ENCODE data around the gene SIRT7. TPM values are rescaled to one million over a fixed set of nuclear protein-coding genes. Genes with fewer than 3 reads are reported as not detected.

The SIRT7 gene
- total and polyA plus RNA-seq, 2 donors from 2014 or later: 17.4 to 25.2 TPM

DNA sequence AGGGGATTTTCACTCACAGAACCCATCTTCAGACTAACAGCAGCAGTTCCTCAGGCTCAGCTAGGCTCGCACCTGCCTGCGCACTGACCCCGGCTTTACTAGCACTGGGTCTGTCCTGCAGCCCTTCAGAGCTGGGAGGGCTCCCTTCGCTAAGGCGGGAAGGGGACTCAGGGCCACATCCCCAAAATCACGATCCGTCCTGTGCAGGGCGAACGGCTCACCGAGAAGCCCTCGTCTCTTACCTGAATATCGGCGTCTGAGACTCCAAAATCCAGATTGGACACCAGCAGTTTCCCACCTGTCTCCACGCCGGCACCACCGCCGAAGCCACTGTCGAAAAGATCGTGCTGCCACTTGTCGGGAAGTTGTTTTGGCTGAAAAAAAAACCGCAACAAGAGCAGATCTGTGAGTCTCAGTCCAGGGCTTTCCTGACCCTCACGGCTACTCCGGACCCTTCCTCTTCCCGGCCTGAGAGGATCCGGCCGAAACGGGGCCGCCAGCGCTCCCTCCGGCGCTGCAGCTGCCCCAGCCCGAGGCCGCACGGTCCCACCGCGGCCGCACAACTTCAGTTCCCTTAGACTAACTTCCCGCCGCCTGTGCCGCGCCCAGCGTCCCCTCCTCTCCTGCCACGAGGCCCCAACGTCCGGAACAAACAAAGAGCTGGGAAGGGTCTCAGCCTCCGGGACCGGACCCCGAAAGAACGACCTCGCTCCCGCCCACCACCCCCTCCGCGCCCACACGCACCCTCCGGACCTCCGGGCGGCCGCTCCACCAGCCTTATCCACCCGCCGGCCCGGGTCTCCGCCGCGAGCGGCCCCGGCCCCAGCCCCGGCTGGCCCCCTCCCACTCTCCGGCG lies 27.3 kb downstream of the SIRT7 start:
- Histone ChIP-seq H3K4me1 (ENCODE audit: control insufficient read depth in 2 of 3, insufficient read depth in 2 of 3, low read depth in 1 of 3, low read length in 3 of 3) (peaks cover 0 to 7% (median 5%) of the 10 kb centered on the region in 3 donors), H3K36me3 (ENCODE audit: control insufficient read depth in 2 of 3, insufficient read depth in 3 of 3, low read length in 3 of 3) (peaks cover 0 to 26% (median 21%) of the 10 kb centered on the region in 3 donors), H3K4me3 (ENCODE audit: low read length in 3 of 3) (peak overlapping the region; percentile 24 to 81 (median 66)), H3K9ac (ENCODE audit: low read length in 3 of 3) (peak overlapping the region in 2 of 3 donors; percentile 59 to 77), H3K27ac (ENCODE audit: low read depth in 2 of 2, low read length in 2 of 2) (no peak overlapping the region), H3K9me3 (ENCODE audit: control insufficient read depth in 2 of 3, insufficient read depth in 1 of 3, low read length in 3 of 3) (no peaks in the 10 kb centered on the region), H3K27me3 (ENCODE audit: control insufficient read depth, insufficient read depth, low read length) (no peaks in the 10 kb centered on the region)
- TF ChIP-seq, protein P1, sequence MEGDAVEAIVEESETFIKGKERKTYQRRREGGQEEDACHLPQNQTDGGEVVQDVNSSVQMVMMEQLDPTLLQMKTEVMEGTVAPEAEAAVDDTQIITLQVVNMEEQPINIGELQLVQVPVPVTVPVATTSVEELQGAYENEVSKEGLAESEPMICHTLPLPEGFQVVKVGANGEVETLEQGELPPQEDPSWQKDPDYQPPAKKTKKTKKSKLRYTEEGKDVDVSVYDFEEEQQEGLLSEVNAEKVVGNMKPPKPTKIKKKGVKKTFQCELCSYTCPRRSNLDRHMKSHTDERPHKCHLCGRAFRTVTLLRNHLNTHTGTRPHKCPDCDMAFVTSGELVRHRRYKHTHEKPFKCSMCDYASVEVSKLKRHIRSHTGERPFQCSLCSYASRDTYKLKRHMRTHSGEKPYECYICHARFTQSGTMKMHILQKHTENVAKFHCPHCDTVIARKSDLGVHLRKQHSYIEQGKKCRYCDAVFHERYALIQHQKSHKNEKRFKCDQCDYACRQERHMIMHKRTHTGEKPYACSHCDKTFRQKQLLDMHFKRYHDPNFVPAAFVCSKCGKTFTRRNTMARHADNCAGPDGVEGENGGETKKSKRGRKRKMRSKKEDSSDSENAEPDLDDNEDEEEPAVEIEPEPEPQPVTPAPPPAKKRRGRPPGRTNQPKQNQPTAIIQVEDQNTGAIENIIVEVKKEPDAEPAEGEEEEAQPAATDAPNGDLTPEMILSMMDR (IDR thresholded peaks at IDR 0.05; ENCODE audit: borderline replicate concordance, extremely low read depth, insufficient read depth): no peak
- FAIRE-seq (no peak), DNase-seq (peak in 2 of 5 donors; percentile 29 to 76)
- intact Hi-C loops (cut with DNase I): no loop called here

DNA sequence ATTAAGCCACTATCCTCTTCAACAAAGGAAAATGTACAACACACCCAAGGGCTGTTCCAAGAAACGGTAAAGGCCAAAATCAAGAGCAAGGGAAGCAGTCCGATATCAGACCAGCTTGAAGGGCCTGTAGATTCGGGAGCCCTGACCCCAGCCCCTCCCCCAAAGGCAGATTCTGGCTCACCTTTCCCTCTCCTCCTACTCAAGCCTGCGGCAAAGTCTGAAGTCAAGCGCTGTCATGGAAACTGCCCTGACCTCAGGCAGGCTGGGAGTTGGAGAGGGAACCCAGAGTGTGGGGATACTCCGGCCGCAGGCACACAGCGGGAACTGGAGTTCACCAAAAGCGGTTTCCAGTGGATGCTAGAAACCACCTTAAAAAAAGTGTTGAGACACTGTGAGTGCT lies 28.4 kb downstream of the SIRT7 start:
- intact Hi-C loops (cut with DNase I): no loop called here
- H3K36me3 ChIP-seq (ENCODE audit: control insufficient read depth in 2 of 3, insufficient read depth in 3 of 3, low read length in 3 of 3): peaks cover 0 to 27% (median 24%) of the 10 kb centered on the region in 3 donors
- no peak overlapping the region for H3K9ac ChIP-seq (ENCODE audit: low read length in 3 of 3)

DNA sequence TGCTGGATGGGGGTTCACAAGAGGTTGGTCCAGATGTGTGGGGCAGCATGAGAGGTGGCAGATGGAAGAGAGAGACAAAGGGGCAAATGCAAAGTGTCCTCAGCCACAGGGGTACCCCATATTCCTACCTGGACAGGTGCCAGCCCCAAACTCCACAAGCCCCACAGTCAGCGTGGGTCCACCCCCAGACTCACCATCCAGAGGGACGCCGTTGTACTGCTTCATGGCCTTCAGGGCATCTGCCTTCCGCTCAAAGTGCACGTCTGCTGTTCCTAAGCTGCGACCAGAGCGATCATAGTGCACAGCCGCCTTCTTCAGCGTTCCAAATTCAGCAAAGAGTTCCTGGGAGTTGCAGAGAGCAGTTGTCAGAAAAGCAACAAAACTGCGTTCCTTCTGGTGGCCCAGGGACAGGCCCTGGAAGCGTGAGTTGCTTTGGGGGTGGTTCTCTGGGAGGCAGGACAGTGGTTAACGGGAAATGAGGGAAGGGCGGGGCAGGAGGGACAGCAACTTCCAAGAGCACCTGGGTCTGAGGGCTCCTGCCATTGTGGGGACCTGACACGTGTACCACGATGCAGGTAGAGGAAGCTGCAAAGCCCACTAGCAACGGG lies 28.9 kb downstream of the SIRT7 start:
- Histone ChIP-seq H3K9ac (ENCODE audit: low read length in 3 of 3) (no peak overlapping the region), H3K4me1 (ENCODE audit: control insufficient read depth in 2 of 3, insufficient read depth in 2 of 3, low read depth in 1 of 3, low read length in 3 of 3) (peaks cover 0 to 9% (median 5%) of the 10 kb centered on the region in 3 donors), H3K4me3 (ENCODE audit: low read length in 3 of 3) (no peak overlapping the region), H3K27ac (ENCODE audit: low read depth in 2 of 2, low read length in 2 of 2) (no peak overlapping the region), H3K9me3 (ENCODE audit: control insufficient read depth in 2 of 3, insufficient read depth in 1 of 3, low read length in 3 of 3) (no peaks in the 10 kb centered on the region), H3K27me3 (ENCODE audit: control insufficient read depth, insufficient read depth, low read length) (no peaks in the 10 kb centered on the region), H3K36me3 (ENCODE audit: control insufficient read depth in 2 of 3, insufficient read depth in 3 of 3, low read length in 3 of 3) (peaks cover 0 to 27% (median 24%) of the 10 kb centered on the region in 3 donors)
- DNase-seq (no peak), FAIRE-seq (no peak)
- intact Hi-C loops (cut with DNase I): no loop called here
- TF ChIP-seq, protein P1 (IDR thresholded peaks at IDR 0.05; ENCODE audit: borderline replicate concordance, extremely low read depth, insufficient read depth): no peak

More for the DNA sequence above, 28.4 kb downstream of the SIRT7 start:
- H3K4me3 ChIP-seq (ENCODE audit: low read length in 3 of 3): no peak overlapping the region
- TF ChIP-seq, protein P1 (IDR thresholded peaks at IDR 0.05; ENCODE audit: borderline replicate concordance, extremely low read depth, insufficient read depth): no peak
- peaks cover 0 to 9% (median 5%) of the 10 kb centered on the region in 3 donors for H3K4me1 ChIP-seq (ENCODE audit: control insufficient read depth in 2 of 3, insufficient read depth in 2 of 3, low read depth in 1 of 3, low read length in 3 of 3)
- DNase-seq (no peak), FAIRE-seq (no peak)
- no peaks in the 10 kb centered on the region for H3K9me3 ChIP-seq (ENCODE audit: control insufficient read depth in 2 of 3, insufficient read depth in 1 of 3, low read length in 3 of 3)
- H3K27me3 ChIP-seq (ENCODE audit: control insufficient read depth, insufficient read depth, low read length): no peaks in the 10 kb centered on the region
- H3K27ac ChIP-seq (ENCODE audit: low read depth in 2 of 2, low read length in 2 of 2): no peak overlapping the region

Data from kidney (tissue), 14 donors.